IPS DF 19.7 (cell line): Measurements from ENCODE around the gene TFDP2.
"Not testable (repeated sequence)": the region's sequence is repeated elsewhere in the genome, so short reads cannot be mapped to it uniquely, and the experiment has no call there.

Source experiments
- DNase-seq: peaks from one replicate; pipeline ENCODE4 v3.0.0-alpha.2; 2013; ENCODE audit warnings: low read depth, low spot score

Gene TFDP2

GRCh38 chr3:142022381-142022780 lies 127.0 kb downstream of the TFDP2 start:
- no peak for DNase-seq

- no peak for DNase-seq
Measured at GRCh38 chr3:142021127-142021526, 128.2 kb downstream of the TFDP2 start.

- no peak for DNase-seq
Measured at GRCh38 chr3:142019794-142020320, 129.5 kb downstream of the TFDP2 start.

- no peak for DNase-seq
Measured at GRCh38 chr3:142013993-142014392, 135.4 kb downstream of the TFDP2 start.

- DNase-seq, result no peak
Measured at GRCh38 chr3:142013326-142013980, 135.9 kb downstream of the TFDP2 start.

GRCh38 chr3:142009029-142009428 lies 140.3 kb downstream of the TFDP2 start:
- DNase-seq, result no peak

GRCh38 chr3:142007710-142008399 lies 141.5 kb downstream of the TFDP2 start:
- no peak for DNase-seq

GRCh38 chr3:142004957-142005356 lies 144.4 kb downstream of the TFDP2 start:
- not testable (repeated sequence) for DNase-seq

- no peak for DNase-seq
Measured at GRCh38 chr3:142004025-142004424, 145.3 kb downstream of the TFDP2 start.

GRCh38 chr3:142003291-142003690 lies 146.1 kb downstream of the TFDP2 start:
- no peak for DNase-seq

- DNase-seq, result no peak
Measured at GRCh38 chr3:142000325-142000870, 148.9 kb downstream of the TFDP2 start.

- DNase-seq, result no peak
Measured at GRCh38 chr3:141998669-141999290, 150.6 kb downstream of the TFDP2 start.

GRCh38 chr3:141996437-141996836 lies 152.9 kb downstream of the TFDP2 start:
- no peak for DNase-seq

GRCh38 chr3:141994856-141995255 lies 154.5 kb downstream of the TFDP2 start:
- DNase-seq, result no peak

- no peak for DNase-seq
Measured at GRCh38 chr3:141992512-141992911, 156.8 kb downstream of the TFDP2 start.

GRCh38 chr3:141986548-141987107 lies 162.7 kb downstream of the TFDP2 start:
- DNase-seq, result no peak

- no peak for DNase-seq
Measured at GRCh38 chr3:141981084-141981483, 168.3 kb downstream of the TFDP2 start.

GRCh38 chr3:141979050-141979671 lies 170.2 kb downstream of the TFDP2 start:
- DNase-seq, result no peak

GRCh38 chr3:141974777-141975176 lies 174.6 kb downstream of the TFDP2 start:
- DNase-seq, result not testable (repeated sequence)

- DNase-seq, result no peak
Measured at GRCh38 chr3:141972399-141972798, 176.9 kb downstream of the TFDP2 start.

- DNase-seq, result no peak
Measured at GRCh38 chr3:141971571-141971970, 177.8 kb downstream of the TFDP2 start.

- no peak for DNase-seq
Measured at GRCh38 chr3:141969711-141970110, 179.6 kb downstream of the TFDP2 start.
